SKM-1 (cell line): Measurements from ENCODE around the gene RNPEPL1.

Experiments
- DNase-seq: peaks from one replicate; lab custom pipeline; 2025; ENCODE audit not compliant: unreplicated experiment; lab: John Stamatoyannopoulos, UW

RNPEPL1 gene

DNA sequence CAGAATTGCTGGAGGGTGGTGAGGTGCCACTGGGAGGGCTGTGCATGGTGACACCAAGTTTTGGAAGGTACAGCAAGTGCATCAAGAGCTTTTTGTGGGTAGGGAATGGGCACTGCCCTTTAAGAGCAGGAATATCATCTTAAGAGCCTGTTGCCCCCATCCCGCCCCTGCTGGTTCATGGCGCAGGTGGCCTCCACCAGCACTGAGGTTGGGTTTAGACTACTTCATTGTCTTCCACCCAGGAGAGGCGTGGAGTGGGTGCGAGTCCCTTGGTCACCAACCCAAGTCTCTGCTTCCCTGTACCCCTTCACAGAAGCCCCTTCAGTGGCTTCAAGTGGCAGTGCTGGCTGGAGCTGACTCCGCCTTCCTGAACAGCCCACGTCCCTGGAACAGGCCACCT, 7.8 kb downstream of the RNPEPL1 start:
- DNase-seq: no peak

GRCh38 chr2:240576436-240577205, 8.3 kb downstream of the RNPEPL1 start:
- DNase-seq: no peak

- DNase-seq: no peak
Measured at GRCh38 chr2:240577281-240578109, 9.2 kb downstream of the RNPEPL1 start.

GRCh38 chr2:240578110-240578450, 9.8 kb downstream of the RNPEPL1 start:
- no peak for DNase-seq

GRCh38 chr2:240578488-240578887, 10.2 kb downstream of the RNPEPL1 start:
- DNase-seq: no peak

- no peak for DNase-seq
Measured at GRCh38 chr2:240579071-240579762, 10.9 kb downstream of the RNPEPL1 start.

GRCh38 chr2:240579771-240580614, 11.7 kb downstream of the RNPEPL1 start:
- peak; percentile 88 for DNase-seq

DNA sequence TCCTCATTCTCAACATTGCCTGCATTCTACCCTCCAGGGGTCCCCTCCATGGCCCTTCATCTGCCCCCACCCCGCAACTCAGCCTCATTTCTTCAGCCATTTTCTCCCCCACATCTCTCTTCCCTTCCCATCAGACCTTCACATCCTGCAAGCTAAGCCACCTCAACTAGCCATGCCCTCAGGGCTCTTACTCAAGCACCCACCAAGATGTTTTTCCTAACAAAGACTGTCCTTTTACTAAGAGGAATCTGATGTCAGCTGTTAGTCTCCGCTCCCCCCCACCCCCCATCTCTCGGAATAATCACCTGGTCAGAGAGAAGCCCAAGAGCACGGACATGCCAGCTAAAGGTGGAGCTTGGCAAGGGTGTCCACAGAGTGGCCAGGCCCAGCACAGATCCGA, 13.5 kb downstream of the RNPEPL1 start:
- no peak for DNase-seq

- DNase-seq: no peak
Measured at GRCh38 chr2:240582781-240583180, 14.5 kb downstream of the RNPEPL1 start.

DNA sequence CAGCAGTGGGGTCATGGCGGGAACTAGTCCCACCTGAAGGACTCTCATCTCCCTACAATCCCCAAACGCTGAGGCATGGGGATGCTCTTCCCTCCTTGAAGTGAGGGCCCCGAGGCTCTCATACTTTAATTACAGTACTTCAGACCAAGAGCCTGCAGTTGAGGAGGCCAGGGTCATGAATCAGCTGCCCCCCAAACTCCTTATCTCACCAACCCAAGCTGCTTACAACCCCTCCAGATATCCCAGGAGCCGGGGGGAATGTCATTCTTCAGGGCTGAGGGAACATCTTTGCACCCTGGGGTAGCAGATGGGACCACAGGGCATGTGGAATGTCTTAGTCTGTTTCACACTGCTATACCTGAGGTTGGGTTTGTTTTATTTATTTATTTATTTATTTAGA, 15.5 kb downstream of the RNPEPL1 start:
- no peak for DNase-seq

GRCh38 chr2:240584486-240585031, 16.3 kb downstream of the RNPEPL1 start:
- peak; percentile 38 for DNase-seq

DNA sequence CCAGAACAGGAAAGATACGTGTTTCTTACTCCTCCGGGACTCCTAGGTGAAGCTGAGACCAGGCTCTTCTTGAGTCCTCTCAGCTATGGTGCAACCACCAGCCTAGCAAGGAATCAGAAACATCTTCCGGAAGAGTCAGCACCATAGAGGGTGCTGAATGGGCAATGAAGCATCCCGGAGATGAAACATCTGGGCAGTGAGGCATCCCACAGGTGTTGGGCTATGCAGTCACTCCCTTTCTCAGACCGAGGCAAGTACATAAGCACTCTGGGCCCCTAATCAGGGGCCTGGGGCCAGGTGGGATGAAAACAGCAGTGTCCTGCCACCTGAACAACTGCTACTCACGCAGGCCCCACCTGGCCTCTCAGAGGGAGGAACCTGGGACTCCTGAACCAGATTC, 16.8 kb downstream of the RNPEPL1 start:
- DNase-seq: no peak

DNA sequence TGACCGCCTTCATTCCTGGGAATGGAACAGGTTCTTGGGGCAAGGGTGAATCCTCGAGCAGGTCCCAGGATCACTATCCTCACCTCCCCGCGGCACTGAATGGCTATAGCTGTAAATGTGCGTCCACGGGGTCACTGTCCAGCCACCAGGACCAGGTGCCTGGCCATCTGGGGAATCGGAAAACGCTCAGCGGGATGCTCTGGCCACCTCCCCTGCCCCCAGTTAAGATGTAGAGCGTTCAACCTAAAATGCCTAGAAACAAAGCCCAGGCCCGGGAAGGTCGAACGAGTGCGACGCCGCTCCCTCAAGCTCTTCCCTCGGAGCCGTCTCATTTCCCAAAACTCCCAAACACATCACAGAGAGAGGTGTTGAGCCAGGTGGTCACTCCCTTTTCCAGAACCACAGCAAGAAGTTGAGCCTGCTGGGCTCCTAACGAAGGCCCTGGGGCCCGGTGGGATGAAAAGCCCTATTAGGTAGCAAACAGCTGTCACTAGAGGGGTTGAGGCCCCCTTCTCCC, 17.5 kb downstream of the RNPEPL1 start:
- DNase-seq: no peak

DNA sequence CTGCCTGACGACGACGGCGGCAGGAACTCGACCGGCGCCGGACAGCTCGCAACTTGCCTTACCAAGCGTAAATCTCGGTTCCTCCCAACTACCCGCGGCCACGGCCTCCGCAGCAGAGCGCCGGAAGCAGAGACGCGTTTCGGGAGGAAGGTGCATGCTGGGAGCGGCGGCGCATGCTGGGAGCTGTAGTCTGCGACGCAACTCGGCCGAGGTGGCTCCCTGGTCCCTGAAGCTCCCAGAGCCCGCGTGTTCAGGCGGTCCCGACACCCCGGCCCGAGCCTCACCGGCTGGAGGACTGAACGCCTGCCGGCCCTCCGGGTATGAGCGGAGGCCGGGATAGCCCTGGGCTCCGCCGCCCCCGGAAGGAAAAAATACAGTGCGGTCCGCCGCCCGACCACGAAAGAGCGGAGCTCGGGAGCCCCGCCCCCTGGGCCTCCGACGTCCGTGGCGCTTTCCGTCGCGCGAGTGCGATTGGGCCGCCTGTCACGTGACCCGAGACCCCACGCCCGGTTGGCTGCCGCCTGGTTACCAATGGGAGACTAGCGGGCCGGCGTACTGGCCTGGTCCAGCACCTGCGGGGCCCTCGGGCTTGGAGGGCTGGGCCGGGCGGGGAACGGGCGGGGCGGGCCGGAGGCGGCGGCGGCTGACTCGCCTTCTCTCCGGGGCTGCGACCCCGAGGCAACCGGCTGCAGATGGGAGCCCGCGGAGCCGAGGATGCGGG, 18.1 kb downstream of the RNPEPL1 start, which contains the start of gene CAPN10:
Gene CAPN10 (plus strand): TSS at position 537 of the 721 bp plus-strand sequence. CDS start 178 bp downstream, at position 715.
- DNase-seq: peak; percentile 90

DNA sequence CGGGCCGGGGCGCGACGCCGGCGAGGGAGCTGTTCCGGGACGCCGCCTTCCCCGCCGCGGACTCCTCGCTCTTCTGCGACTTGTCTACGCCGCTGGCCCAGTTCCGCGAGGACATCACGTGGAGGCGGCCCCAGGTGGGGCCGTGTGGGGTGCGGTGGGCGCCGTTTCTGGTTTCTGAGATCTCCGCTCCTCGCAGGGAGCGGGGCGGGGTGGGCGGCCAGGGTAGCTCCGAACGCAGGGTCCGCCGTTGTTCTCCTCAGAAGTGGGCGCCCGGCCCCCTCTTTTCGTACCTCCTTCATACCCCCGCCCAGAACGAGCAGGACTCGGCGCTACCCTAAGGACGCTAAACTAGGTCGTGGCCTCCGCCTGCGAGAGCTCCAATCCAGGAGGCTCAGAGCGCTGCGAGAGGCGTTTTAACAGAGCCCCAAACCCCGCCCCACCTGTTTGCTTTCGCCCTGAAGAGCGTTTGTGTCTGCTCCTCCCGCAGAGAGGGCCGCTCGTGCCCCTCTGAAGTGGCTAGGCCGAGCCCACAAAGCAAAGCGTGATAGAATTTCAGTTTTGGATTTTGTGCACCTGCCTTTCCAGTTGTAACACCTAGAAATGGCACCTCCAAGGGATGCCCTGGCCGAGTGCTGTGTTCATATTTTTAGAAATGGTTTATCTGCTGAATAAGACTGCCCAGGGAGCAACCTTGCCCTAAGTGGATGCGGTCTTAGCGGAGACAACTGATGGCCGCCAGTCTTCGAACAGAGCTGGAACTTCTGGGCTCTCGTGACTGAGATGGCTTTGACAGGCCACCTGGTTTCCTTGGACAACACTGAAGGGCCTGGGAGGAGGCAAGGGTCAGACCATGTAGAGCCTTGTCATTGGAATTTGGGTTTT, 18.9 kb downstream of the RNPEPL1 start:
- DNase-seq: no peak

GRCh38 chr2:240588006-240588655, 19.8 kb downstream of the RNPEPL1 start:
- DNase-seq: no peak

DNA sequence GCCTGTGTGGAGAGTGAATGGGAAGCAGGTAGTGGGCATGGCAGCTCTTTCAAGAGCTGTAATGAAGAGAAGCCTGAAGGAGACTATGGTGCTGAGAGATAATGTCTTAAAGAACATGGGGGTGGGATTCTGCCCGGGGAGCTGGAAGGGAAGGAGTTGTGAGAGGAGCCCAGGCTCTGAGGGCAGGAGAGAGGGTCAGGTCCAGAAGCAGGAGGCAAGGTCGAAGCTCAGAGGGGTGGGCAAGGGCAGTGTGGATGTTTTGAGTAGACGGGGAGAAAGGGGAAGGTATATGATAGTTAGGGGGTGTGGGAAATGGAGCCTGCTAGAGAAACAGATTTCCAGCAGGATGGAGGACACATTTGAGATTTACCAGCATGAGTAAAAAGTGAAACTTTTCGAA, 20.4 kb downstream of the RNPEPL1 start:
- DNase-seq: no peak

DNA sequence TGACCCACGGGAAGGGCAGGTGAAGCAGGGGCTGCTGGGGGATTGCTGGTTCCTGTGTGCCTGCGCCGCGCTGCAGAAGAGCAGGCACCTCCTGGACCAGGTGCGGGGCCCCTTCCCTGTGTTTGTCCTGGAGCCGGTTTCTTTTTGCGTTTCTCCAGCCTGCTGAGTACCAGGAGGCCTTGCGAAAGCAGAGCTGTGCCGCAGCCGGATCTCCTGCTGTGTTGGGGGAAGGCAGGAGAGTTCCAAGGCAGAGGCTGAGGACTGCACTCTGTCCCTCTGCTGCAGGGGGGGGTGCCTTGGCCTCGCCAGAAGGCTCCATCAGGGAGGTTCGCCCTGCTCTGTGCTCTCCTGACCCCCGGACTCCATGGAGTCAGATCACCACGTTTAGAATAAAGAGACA, 21.1 kb downstream of the RNPEPL1 start:
- DNase-seq: no peak
